GM12875 (cell line): Measurements from ENCODE around the gene KCNIP4.
"Not testable (repeated sequence)": the region's sequence is repeated elsewhere in the genome, so short reads cannot be mapped to it uniquely, and the experiment has no call there.

ENCODE experiments used
- H3K4me3 ChIP-seq: one replicate; pipeline ENCODE4 v1.5.1; 2011; ENCODE audit warnings: low read depth, low read length, control low read depth
- TF ChIP-seq, protein P1 (sequence below): IDR thresholded peaks from 2 replicates; pipeline ENCODE4 v1.5.1; 2011; ENCODE audit warnings: low read depth, mild to moderate bottlenecking, control low read depth, inconsistent platforms, low read length, moderate library complexity, borderline replicate concordance; ENCODE audit not compliant: insufficient read depth

The KCNIP4 gene

DNA sequence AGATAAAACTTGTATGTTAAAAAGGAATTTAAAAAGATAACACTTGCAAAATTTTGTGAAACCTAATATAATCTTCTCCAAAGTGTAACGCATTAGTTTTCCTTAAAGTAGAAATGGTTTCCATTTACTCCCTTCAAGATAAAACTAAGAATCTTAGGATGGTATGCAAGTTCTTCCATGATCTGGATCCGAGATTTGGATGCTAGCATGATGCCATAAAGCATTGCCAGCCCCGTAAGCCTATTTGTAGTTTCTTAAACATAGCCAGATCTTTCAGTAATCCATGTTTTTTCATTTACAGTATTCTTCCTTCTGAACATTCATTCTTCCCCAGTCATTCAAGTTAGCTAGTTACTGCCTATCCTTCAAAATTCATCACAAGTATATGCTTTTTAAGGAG lies 572.4 kb downstream of the KCNIP4 start:
- H3K4me3 ChIP-seq = no peak overlapping the region
- TF ChIP-seq, protein P1, sequence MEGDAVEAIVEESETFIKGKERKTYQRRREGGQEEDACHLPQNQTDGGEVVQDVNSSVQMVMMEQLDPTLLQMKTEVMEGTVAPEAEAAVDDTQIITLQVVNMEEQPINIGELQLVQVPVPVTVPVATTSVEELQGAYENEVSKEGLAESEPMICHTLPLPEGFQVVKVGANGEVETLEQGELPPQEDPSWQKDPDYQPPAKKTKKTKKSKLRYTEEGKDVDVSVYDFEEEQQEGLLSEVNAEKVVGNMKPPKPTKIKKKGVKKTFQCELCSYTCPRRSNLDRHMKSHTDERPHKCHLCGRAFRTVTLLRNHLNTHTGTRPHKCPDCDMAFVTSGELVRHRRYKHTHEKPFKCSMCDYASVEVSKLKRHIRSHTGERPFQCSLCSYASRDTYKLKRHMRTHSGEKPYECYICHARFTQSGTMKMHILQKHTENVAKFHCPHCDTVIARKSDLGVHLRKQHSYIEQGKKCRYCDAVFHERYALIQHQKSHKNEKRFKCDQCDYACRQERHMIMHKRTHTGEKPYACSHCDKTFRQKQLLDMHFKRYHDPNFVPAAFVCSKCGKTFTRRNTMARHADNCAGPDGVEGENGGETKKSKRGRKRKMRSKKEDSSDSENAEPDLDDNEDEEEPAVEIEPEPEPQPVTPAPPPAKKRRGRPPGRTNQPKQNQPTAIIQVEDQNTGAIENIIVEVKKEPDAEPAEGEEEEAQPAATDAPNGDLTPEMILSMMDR = no peak

DNA sequence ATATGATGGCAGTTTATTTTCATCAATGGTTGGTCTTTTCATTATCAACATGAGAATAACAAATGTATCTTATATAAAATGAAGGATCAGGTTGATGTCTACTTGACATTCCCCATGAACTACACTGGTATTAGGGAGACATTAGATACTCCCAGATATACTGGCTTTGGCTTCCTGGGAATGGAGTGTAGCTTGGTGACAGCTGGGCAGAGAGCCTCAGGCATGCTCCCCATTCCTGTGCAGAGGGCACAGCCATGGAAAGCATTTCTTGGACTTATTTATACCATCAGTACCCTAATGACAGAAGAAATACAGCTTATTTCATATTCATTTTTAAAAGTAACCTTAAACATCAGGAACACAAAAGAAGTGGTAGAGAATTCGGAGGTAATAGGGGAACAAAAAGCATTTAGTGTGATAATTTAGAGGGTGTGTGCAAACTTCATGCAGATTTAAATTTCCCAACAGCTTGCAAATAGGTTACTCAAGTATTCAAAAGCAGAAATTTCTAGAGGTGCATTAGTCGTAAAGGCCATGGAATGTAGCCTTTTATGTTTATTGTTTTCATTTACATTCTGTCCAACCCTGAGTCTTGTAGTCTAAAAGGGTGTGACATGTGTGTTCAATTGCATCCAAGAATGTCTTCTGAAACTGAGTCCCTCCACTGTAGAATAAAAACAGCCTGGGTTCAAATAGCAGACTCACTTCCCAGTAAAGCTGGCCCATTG lies 573.8 kb downstream of the KCNIP4 start:
- TF ChIP-seq, protein P1 = no peak

DNA sequence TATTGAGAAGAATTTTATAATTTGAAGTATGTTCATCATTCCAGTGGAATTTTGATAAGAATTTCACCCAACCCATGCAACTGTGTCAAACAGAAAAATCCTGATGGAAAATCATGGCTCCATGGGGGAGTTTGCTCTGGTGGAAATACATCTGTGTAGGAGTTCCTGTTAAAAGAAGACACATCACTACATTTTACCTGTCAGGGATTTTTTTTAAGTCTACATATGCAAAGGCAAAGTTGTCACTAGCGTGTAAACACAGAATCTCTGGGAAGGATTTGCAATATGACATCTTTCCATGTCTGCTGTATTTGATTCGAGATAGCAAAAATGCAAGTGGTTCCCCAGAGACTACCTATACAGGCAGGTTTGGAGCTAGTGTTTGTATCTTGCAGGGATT lies 581.0 kb downstream of the KCNIP4 start:
- TF ChIP-seq, protein P1 = no peak
- H3K4me3 ChIP-seq = no peak overlapping the region

More for the DNA sequence above, 573.8 kb downstream of the KCNIP4 start:
- H3K4me3 ChIP-seq = no peak overlapping the region

DNA sequence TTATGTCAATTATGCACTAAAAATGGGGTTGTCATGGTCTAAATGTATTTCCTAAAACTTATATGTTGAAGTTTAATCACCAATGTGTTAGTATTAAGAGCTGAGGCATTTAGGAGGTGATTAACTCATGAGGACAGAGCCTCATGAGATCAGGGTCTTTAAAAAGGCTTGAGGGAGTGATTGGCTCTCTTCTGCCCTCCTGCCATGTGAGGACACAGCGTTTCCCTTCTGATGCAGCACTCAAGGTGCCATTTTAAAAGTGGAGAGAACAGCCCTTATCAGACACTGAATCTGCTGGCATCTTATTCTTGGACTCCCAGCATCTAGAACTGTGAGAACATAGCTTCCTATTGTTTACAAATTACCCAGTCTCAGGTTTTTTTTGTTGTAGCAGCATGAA lies 581.7 kb downstream of the KCNIP4 start:
- TF ChIP-seq, protein P1 = no peak
- H3K4me3 ChIP-seq = no peak overlapping the region

DNA sequence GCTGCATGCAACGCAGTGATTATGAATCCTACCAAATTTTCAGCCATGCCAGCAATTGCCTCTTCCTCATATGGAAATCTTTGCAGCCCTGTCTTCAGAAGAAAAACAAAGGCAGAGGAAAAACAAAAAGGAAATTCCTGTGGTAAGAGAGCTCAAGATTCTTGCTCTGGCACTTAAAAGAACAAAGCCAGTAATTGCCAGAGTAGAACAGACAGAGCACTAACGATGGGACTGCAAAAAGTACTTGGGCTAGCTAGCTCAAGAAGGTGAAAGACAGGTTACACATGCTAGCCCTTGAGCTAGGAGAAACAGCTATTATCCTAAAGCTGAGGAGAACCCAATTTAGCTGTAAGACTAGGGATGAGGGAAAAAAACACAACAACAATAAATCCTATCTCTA lies 582.3 kb downstream of the KCNIP4 start:
- no peak overlapping the region for H3K4me3 ChIP-seq
- TF ChIP-seq, protein P1 = no peak

DNA sequence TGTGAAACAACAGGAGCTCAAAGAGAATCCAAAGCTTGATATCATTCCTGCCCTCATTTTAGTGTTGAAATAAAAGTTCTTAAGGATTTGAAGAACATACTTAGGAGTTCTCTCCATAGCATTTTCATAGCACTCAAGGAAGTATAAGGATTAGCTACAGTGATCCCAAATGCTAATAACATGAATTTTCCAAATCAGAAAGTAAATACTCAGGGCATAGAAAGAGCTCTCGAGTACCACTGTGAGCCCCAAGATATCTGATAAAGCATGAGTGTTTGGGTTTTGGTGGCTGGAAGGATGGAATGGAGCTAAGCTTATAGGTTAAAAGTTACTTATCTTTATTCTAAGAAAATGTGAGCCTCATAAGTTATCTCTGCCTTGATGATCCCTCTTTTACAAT lies 584.9 kb downstream of the KCNIP4 start:
- H3K4me3 ChIP-seq = no peak overlapping the region
- TF ChIP-seq, protein P1 = no peak

DNA sequence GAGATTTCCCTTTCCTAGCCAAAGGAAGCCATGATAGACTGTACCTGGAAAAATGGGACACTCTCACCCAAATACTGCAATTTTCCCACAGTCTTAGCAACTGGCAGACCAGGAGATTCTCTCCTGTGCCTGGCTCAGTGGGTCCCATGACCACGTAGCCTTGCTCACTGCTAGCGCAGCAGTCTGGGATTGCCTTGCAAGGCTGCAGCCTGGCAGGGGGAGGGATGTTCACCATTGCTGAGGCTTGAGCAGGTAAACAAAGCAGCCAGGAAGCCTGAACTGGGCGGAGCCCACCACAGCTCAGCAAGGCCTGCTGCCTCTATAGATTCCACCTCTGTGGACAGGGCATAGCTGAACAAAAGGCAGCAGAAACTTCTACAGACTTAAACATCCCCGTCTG lies 596.2 kb downstream of the KCNIP4 start:
- not testable (repeated sequence) for H3K4me3 ChIP-seq
